ENCODE data around the gene AJM1. TPM values are rescaled to one million over a fixed set of nuclear protein-coding genes. Genes with fewer than 3 reads are reported as not detected.
A peak's percentile ranks its signal among the peaks of the same experiment; 100 is the strongest.

AJM1 gene
- total RNA-seq, 1 experiment from 2014 or later = 1.8 TPM

DNA sequence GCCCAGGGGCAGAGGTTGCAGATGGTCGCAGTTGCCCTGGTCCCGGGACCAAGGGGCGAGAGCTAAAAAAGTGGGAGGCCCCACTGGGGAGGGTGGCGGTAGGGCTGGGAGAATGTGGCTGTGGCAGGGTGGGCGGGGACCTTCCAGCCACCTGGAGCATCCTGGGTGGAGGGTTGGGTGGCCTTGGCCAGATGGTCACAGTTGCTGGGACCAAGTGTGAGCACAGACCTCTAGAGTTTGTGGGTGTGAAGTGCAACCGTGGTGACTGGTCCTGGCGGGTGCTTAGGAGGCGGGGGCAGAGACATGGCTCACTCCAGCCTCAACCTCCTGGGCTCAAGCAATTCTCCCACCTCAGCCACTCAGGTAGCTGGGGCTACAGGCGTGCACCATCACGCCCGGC lies 38.4 kb downstream of the AJM1 start:
- H3K27me3 Mint-ChIP-seq (ENCODE audit: low read depth) = peaks cover 23% of the 10 kb centered on the region

More for the DNA sequence above, 38.4 kb downstream of the AJM1 start:
- H3K56ac ChIP-seq (ENCODE audit: insufficient read length, low read depth, low read length) = no peak overlapping the region
- no peak overlapping the region for H3K27ac ChIP-seq (ENCODE audit: insufficient read length, low read depth, low read length)
- no peak overlapping the region for H2BK120ac ChIP-seq (ENCODE audit: low read depth, low read length, poor library complexity, severe bottlenecking)
- no peak overlapping the region for H3K18ac ChIP-seq (ENCODE audit: insufficient read length, low read depth, low read length)
- TF ChIP-seq, protein P1, sequence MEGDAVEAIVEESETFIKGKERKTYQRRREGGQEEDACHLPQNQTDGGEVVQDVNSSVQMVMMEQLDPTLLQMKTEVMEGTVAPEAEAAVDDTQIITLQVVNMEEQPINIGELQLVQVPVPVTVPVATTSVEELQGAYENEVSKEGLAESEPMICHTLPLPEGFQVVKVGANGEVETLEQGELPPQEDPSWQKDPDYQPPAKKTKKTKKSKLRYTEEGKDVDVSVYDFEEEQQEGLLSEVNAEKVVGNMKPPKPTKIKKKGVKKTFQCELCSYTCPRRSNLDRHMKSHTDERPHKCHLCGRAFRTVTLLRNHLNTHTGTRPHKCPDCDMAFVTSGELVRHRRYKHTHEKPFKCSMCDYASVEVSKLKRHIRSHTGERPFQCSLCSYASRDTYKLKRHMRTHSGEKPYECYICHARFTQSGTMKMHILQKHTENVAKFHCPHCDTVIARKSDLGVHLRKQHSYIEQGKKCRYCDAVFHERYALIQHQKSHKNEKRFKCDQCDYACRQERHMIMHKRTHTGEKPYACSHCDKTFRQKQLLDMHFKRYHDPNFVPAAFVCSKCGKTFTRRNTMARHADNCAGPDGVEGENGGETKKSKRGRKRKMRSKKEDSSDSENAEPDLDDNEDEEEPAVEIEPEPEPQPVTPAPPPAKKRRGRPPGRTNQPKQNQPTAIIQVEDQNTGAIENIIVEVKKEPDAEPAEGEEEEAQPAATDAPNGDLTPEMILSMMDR (conservative IDR thresholded peaks at IDR 0.05) = no peak
- Mint-ChIP-seq H3K36me3 (ENCODE audit: insufficient read depth in 1 of 3, low read depth in 3 of 3) (no peaks in the 10 kb centered on the region; a peak in 3 of 7 replicates), H3K27ac (peak overlapping the region in 1 of 3 experiments; percentile 76; a peak in 1 of 7 replicates), H3K9me3 (peaks cover 6 to 7% of the 10 kb centered on the region in 2 experiments; a peak in 4 of 5 replicates), H3K4me3 (no peak overlapping the region), H3K4me1 (peaks cover 5% of the 10 kb centered on the region in 2 experiments; a peak in 2 of 4 replicates)
- H3K4me1 ChIP-seq (ENCODE audit: insufficient read depth, low read length) = no peaks in the 10 kb centered on the region
- no peaks in the 10 kb centered on the region for H4K20me1 ChIP-seq (ENCODE audit: control insufficient read depth, insufficient read depth, insufficient read length)
- no peak overlapping the region for H3K23ac ChIP-seq (ENCODE audit: insufficient read length, low read depth, low read length)
- no CpG with 5 or more reads among the region's 11 CpGs for whole genome bisulfite sequencing (ENCODE audit: extremely low coverage, insufficient read length, low lambda C conversion rate)
- H2BK20ac ChIP-seq (ENCODE audit: low read depth, low read length, poor library complexity, severe bottlenecking) = no peak overlapping the region
- H2AK5ac ChIP-seq (ENCODE audit: insufficient read length, low read length) = no peak overlapping the region
- H3K79me1 ChIP-seq (ENCODE audit: insufficient read depth, low read depth, low read length, poor library complexity, severe bottlenecking) = no peaks in the 10 kb centered on the region
- H3K23me2 ChIP-seq (ENCODE audit: insufficient read length, low read depth, low read length, poor library complexity, severe bottlenecking) = peaks cover under 1% of the 10 kb centered on the region
- no peak overlapping the region for H3T11ph ChIP-seq (ENCODE audit: low read length)
- no peaks in the 10 kb centered on the region for H3K27me3 ChIP-seq (ENCODE audit: insufficient read depth, low read length)
- H3K4me2 ChIP-seq (ENCODE audit: insufficient read depth, insufficient read length, low read length) = no peak overlapping the region
- no peak overlapping the region for H4K5ac ChIP-seq (ENCODE audit: insufficient read length, low read depth, low read length)
- no peaks in the 10 kb centered on the region for H3K9me3 ChIP-seq (ENCODE audit: control insufficient read depth, low read depth, low read length)
- H2AFZ ChIP-seq (ENCODE audit: low read length) = no peak overlapping the region
- no peak overlapping the region for H3K14ac ChIP-seq (ENCODE audit: insufficient read depth, low read length)
- no peak for DNase-seq
- no peaks in the 10 kb centered on the region; the same call in 1 of the 2 replicates for H3K79me2 ChIP-seq (ENCODE audit: insufficient read depth, low read length)
- no peak overlapping the region for H2BK12ac ChIP-seq (ENCODE audit: insufficient read length, low read depth, low read length)
- no peak overlapping the region for H4K91ac ChIP-seq (ENCODE audit: insufficient read length, low read depth, low read length)
- H2BK5ac ChIP-seq (ENCODE audit: insufficient read length, low read length) = no peak overlapping the region
- no peak overlapping the region for H2BK15ac ChIP-seq (ENCODE audit: low read depth, low read length)
- H3K4ac ChIP-seq (ENCODE audit: low read depth, low read length) = no peak overlapping the region
- H3K9ac ChIP-seq (ENCODE audit: extremely low read depth, insufficient read length, low read length) = no peak overlapping the region
- H4K8ac ChIP-seq (replicated peaks; ENCODE audit: insufficient read length, low read depth, low read length) = no peak overlapping the region
